Measurements from ENCODE around the gene KDM2B. TPM values are rescaled to one million over a fixed set of nuclear protein-coding genes. Genes with fewer than 3 reads are reported as not detected.
"Not testable (repeated sequence)": the region's sequence is repeated elsewhere in the genome, so short reads cannot be mapped to it uniquely, and the experiment has no call there.

The KDM2B gene
- total RNA-seq, 1 donor from 2014 or later = 17.2 TPM

GRCh38 chr12:121584885-121585284 is 4.1 kb upstream of the KDM2B start:
- not testable (repeated sequence) for DNase-seq (ENCODE audit: low spot score)

GRCh38 chr12:121583334-121583661 is 2.5 kb upstream of the KDM2B start:
- not testable (repeated sequence) for DNase-seq (ENCODE audit: low spot score)

- no peak for DNase-seq (ENCODE audit: low spot score)
These were observed 1.9 kb upstream of the KDM2B start for GRCh38 chr12:121582583-121583333.

- no peak for DNase-seq (ENCODE audit: low spot score)
These were observed 1.0 kb upstream of the KDM2B start for GRCh38 chr12:121581686-121582429.

- peak; percentile 91 for DNase-seq (ENCODE audit: low spot score)
These were observed 598 bp downstream of the KDM2B start for GRCh38 chr12:121579981-121580868.

GRCh38 chr12:121579190-121579791 is 1.5 kb downstream of the KDM2B start:
- DNase-seq (ENCODE audit: low spot score) = no peak

GRCh38 chr12:121578230-121579189 is 2.3 kb downstream of the KDM2B start:
- DNase-seq (ENCODE audit: low spot score) = no peak

- DNase-seq (ENCODE audit: low spot score) = no peak
These were observed 3.2 kb downstream of the KDM2B start for GRCh38 chr12:121577443-121578180.

- DNase-seq (ENCODE audit: low spot score) = no peak
These were observed 3.9 kb downstream of the KDM2B start for GRCh38 chr12:121576851-121577391.

GRCh38 chr12:121575952-121576625 is 4.7 kb downstream of the KDM2B start:
- no peak for DNase-seq (ENCODE audit: low spot score)

GRCh38 chr12:121575051-121575450 is 5.8 kb downstream of the KDM2B start:
- DNase-seq (ENCODE audit: low spot score) = no peak

GRCh38 chr12:121574025-121574424 is 6.8 kb downstream of the KDM2B start:
- DNase-seq (ENCODE audit: low spot score) = no peak

- DNase-seq (ENCODE audit: low spot score) = no peak
These were observed 8.9 kb downstream of the KDM2B start for GRCh38 chr12:121571920-121572319.

GRCh38 chr12:121570467-121571283 is 10.1 kb downstream of the KDM2B start:
- DNase-seq (ENCODE audit: low spot score) = no peak

GRCh38 chr12:121568971-121569751 is 11.7 kb downstream of the KDM2B start:
- no peak for DNase-seq (ENCODE audit: low spot score)

GRCh38 chr12:121568518-121568917 is 12.3 kb downstream of the KDM2B start:
- DNase-seq (ENCODE audit: low spot score) = no peak

GRCh38 chr12:121565076-121565475 is 15.7 kb downstream of the KDM2B start:
- no peak for DNase-seq (ENCODE audit: low spot score)

Data from mesenteric fat pad (tissue), 1 donor.